ENCODE measurements around the gene VDAC2.
"Not testable (repeated sequence)": the region's sequence is repeated elsewhere in the genome, so short reads cannot be mapped to it uniquely, and the experiment has no call there.

Gene VDAC2

DNA sequence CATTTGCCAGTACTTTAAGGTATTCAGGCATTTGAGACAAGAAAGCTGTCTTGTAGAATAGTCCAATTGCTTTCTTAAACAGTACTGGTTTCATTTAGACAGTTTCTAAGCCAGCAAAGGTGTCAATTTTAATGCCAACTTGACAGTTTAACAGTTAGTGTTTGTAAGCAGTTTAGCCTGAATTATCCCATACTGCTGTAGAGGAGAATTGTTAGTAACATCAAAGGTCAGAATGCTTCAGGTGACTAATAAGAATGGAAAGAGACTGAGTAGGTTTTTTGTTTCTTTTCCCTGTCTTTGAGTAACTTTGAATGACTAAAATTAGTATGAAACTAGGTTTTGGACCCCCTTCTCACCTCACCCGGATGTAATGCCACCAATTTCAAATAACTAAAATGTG lies 29.5 kb upstream of the VDAC2 start:
- Histone ChIP-seq H3K27ac (ENCODE audit: low read depth, low read length) (no peak overlapping the region), H3K79me2 (ENCODE audit: control insufficient read depth, insufficient read depth, low read length, unreplicated experiment) (no peaks in the 10 kb centered on the region), H3K27me3 (ENCODE audit: insufficient read depth, low read length) (no peaks in the 10 kb centered on the region), H2AFZ (ENCODE audit: low read length, unreplicated experiment) (no peak overlapping the region), H3K4me3 (ENCODE audit: low read depth, low read length) (no peak overlapping the region), H3K4me1 (ENCODE audit: control insufficient read depth, insufficient read depth, low read length, unreplicated experiment) (no peaks in the 10 kb centered on the region), H3K36me3 (ENCODE audit: insufficient read depth, low read length) (no peaks in the 10 kb centered on the region)

DNA sequence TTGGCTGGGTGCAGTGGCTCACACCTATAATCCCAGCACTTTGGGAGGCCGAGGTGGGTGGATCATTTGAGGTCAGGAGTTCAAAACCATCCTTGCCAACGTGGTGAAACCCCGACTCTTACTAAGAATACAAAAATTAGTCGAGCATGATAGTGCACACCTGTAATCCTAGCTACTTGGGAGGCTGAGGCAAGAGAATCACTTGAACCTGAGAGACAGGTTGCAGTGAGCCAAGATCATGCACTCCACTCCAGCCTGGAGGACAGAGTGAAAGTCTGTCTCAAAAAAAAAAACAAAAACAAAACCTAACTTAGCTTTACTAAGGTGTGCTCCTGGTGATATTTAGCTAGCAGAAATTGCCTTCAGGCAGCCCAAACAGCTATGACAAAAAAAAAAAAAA lies 24.3 kb upstream of the VDAC2 start:
- Histone ChIP-seq H3K4me3 (ENCODE audit: low read depth, low read length) (no peak overlapping the region), H3K79me2 (ENCODE audit: control insufficient read depth, insufficient read depth, low read length, unreplicated experiment) (no peaks in the 10 kb centered on the region), H3K27ac (ENCODE audit: low read depth, low read length) (no peak overlapping the region), H3K27me3 (ENCODE audit: insufficient read depth, low read length) (no peaks in the 10 kb centered on the region), H3K36me3 (ENCODE audit: insufficient read depth, low read length) (no peaks in the 10 kb centered on the region), H2AFZ (ENCODE audit: low read length, unreplicated experiment) (no peak overlapping the region), H3K4me1 (ENCODE audit: control insufficient read depth, insufficient read depth, low read length, unreplicated experiment) (no peaks in the 10 kb centered on the region)

DNA sequence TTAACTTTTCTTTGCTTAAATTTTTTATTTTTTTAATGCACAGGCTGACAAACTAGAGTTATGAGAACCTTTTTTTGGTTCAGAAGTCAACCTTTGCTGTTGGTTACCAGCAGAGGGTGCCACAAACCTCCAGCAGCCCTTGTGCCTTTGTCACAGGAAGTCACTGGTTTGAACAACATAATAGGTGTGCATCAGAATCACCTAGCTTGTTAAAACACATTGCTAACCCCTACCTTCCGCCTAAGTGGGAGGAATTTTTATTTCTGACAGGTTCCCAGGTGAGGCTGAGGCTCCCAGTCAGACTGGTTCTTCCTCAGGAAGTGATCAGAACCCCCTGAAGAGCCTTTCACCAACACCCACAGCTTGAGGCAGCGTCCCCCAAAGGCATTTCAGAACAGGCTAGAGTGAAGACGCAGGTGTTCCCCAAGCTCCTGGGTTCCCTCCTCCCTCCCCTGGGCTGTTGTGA lies 22.6 kb upstream of the VDAC2 start:
- H3K4me3 ChIP-seq (ENCODE audit: low read depth, low read length): no peak overlapping the region
- H3K27ac ChIP-seq (ENCODE audit: low read depth, low read length): no peak overlapping the region
- H3K36me3 ChIP-seq (ENCODE audit: insufficient read depth, low read length): no peaks in the 10 kb centered on the region
- no peaks in the 10 kb centered on the region for H3K27me3 ChIP-seq (ENCODE audit: insufficient read depth, low read length)
- peaks cover 6% of the 10 kb centered on the region for H3K4me1 ChIP-seq (ENCODE audit: control insufficient read depth, insufficient read depth, low read length, unreplicated experiment)
- no peaks in the 10 kb centered on the region for H3K79me2 ChIP-seq (ENCODE audit: control insufficient read depth, insufficient read depth, low read length, unreplicated experiment)
- H2AFZ ChIP-seq (ENCODE audit: low read length, unreplicated experiment): no peak overlapping the region

DNA sequence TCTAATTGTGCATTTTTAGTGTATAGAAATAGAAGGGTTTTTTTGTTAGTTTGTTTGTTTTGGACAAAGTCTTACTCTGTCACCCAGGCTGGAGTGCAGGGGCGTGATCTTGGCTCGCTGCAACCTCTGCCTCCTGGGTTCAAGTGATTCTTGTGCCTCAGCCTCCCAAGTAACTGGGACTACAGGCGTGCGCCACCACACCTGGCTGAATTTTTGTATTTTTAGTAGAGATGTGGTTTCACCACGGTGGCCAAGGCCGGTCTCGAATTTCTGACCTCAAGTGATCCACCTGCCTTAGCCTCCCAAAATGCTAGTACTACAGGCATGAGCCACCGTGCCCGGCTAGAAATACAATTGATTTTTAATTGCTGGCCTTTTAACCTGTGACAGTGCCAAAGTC lies 22.1 kb upstream of the VDAC2 start:
- not testable (repeated sequence) for H3K79me2 ChIP-seq (ENCODE audit: control insufficient read depth, insufficient read depth, low read length, unreplicated experiment); H3K27ac ChIP-seq (ENCODE audit: low read depth, low read length); H3K36me3 ChIP-seq (ENCODE audit: insufficient read depth, low read length); H3K27me3 ChIP-seq (ENCODE audit: insufficient read depth, low read length); H3K4me3 ChIP-seq (ENCODE audit: low read depth, low read length); H3K4me1 ChIP-seq (ENCODE audit: control insufficient read depth, insufficient read depth, low read length, unreplicated experiment); H2AFZ ChIP-seq (ENCODE audit: low read length, unreplicated experiment)

DNA sequence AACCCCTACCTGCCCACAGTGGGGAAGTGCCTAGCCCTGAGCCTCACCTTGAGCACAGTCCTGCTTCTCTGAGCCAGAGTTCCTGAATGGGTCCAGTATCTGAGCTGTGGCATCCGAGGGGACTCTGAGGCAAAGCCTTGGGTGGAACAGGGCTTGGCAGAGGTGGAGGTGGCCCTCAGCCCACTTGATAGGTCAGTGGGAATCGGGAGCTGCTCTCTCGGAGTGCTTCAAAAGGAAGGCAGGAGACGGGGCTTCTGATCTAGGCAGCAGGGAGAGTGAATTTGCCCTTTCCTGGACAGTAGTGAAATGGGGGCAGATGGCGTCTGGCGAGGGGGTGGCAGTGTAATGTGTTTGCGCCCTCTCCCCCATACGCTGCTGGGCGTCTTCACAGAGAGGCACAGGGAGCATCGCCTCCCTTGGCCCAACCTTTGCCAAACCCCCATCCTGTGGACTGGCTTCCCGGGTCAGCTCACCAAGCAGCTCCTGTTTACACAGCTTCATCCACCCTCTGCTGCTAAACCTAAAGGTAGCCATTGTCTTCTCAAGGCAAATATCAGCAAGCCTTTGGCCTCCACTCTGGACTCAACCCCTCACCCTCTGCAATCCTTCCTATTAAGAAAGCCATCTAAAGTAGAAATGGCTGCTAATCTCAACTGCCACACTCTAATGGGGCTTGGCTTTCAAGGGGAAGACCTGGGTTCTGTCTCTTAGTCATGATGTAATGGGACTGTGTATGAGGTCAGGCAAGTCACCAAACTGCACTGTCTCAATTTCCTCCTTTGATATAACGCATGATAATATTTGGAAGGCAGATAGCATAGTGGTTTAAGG lies 21.1 kb upstream of the VDAC2 start:
- Histone ChIP-seq H2AFZ (ENCODE audit: low read length, unreplicated experiment) (no peak overlapping the region), H3K27me3 (ENCODE audit: insufficient read depth, low read length) (no peaks in the 10 kb centered on the region), H3K27ac (ENCODE audit: low read depth, low read length) (no peak overlapping the region), H3K4me3 (ENCODE audit: low read depth, low read length) (no peak overlapping the region), H3K79me2 (ENCODE audit: control insufficient read depth, insufficient read depth, low read length, unreplicated experiment) (no peaks in the 10 kb centered on the region), H3K4me1 (ENCODE audit: control insufficient read depth, insufficient read depth, low read length, unreplicated experiment) (peaks cover 6% of the 10 kb centered on the region), H3K36me3 (ENCODE audit: insufficient read depth, low read length) (no peaks in the 10 kb centered on the region)

DNA sequence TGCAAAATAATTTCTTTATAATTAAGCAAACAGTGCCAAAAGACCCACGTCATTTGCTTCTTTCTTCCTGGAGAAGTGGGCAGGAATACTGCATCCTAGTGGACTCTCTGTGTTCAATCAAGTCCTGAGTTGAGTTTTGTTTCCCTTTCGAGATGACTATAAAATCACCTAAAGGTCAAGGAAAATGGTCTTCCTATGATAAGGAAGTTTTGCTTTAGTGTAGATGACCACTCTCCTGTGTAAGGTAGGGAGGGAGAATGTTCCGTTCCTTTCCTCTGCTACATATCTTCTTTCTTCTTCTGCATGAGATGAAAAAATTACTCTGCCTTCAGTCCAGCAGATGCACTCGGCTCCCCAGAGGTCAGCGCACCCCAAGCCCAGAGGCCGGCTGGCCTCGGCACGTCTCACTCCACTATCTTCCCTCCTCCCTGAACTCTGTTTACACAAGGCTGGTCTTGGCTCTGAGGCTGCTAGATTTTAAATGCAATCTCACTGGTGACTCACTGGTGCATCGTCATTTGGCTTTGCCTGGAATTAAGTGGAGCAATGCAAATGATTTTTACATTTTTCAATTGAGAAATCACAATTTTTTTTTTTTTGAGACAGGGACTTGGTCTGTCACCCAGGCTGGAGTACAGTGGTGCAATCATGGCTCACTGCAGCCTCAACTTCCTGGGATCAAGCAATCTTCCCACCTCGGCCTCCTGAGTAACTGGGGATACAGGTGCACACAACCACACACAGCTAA lies 18.6 kb upstream of the VDAC2 start:
- Histone ChIP-seq H2AFZ (ENCODE audit: low read length, unreplicated experiment) (no peak overlapping the region), H3K27ac (ENCODE audit: low read depth, low read length) (peak overlapping the region; percentile 84)

DNA sequence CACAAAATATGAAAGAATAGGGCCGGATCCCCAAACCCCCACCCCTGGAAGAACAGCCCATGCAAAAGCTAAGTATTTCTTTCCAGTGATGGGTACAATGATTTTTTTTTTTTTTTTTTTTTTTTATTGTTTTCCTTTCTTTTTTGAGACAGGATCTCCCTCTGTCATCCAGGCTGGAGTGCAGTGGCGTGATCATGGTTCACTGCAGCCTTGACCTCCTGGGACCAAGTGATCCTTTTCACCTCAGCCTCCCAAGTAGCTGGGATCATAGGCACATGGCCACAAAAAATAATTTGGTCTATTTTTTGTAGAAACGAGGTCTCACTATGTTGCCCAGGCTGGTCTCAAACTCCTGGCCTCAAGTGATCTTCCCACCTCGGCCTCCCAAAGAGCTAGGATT lies 16.0 kb upstream of the VDAC2 start:
- H3K79me2 ChIP-seq (ENCODE audit: control insufficient read depth, insufficient read depth, low read length, unreplicated experiment); H3K36me3 ChIP-seq (ENCODE audit: insufficient read depth, low read length); H3K27me3 ChIP-seq (ENCODE audit: insufficient read depth, low read length); H3K4me3 ChIP-seq (ENCODE audit: low read depth, low read length); H3K27ac ChIP-seq (ENCODE audit: low read depth, low read length); H2AFZ ChIP-seq (ENCODE audit: low read length, unreplicated experiment): not testable (repeated sequence)
- peaks cover 16% of the 10 kb centered on the region for H3K4me1 ChIP-seq (ENCODE audit: control insufficient read depth, insufficient read depth, low read length, unreplicated experiment)

More for the DNA sequence above, 18.6 kb upstream of the VDAC2 start:
- Histone ChIP-seq H3K4me3 (ENCODE audit: low read depth, low read length) (peak overlapping the region; percentile 64), H3K27me3 (ENCODE audit: insufficient read depth, low read length) (no peaks in the 10 kb centered on the region), H3K36me3 (ENCODE audit: insufficient read depth, low read length) (no peaks in the 10 kb centered on the region), H3K79me2 (ENCODE audit: control insufficient read depth, insufficient read depth, low read length, unreplicated experiment) (no peaks in the 10 kb centered on the region), H3K4me1 (ENCODE audit: control insufficient read depth, insufficient read depth, low read length, unreplicated experiment) (peaks cover 16% of the 10 kb centered on the region)

DNA sequence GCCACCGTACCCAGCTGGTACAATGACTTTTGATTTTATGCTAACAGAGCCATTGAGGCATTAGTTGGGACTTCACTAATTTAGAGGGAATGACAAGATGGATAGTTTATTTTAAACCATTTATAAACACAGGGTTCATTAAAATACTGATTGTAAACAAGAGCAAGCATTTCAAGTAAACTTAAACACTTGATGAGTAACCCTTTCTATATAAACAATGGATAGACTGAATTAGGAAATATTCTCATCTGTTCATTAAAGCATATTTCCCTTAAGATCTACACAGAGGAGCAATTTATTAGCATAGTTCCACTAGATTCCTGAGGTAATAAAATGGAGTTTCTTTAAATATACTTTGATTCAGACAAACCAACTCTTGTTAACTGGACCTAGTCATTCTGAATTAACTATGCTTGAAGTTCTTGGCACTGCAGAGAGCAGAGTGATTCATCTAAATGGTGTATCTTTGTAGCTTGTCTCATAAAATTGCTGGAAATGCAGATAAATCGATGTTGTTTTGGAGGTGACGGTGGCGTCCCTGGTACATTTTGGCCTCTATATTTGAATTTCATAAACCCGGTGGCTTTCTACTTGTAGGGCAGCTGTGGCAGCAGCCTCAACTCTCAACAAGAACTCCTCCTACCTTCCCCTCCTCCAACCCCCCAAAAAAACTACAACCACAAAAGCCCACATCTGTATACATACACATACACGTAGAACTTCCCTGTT lies 15.4 kb upstream of the VDAC2 start:
- Histone ChIP-seq H3K36me3 (ENCODE audit: insufficient read depth, low read length) (no peaks in the 10 kb centered on the region), H2AFZ (ENCODE audit: low read length, unreplicated experiment) (no peak overlapping the region), H3K4me1 (ENCODE audit: control insufficient read depth, insufficient read depth, low read length, unreplicated experiment) (peaks cover 16% of the 10 kb centered on the region), H3K79me2 (ENCODE audit: control insufficient read depth, insufficient read depth, low read length, unreplicated experiment) (no peaks in the 10 kb centered on the region), H3K4me3 (ENCODE audit: low read depth, low read length) (no peak overlapping the region), H3K27ac (ENCODE audit: low read depth, low read length) (no peak overlapping the region), H3K27me3 (ENCODE audit: insufficient read depth, low read length) (no peaks in the 10 kb centered on the region)

DNA sequence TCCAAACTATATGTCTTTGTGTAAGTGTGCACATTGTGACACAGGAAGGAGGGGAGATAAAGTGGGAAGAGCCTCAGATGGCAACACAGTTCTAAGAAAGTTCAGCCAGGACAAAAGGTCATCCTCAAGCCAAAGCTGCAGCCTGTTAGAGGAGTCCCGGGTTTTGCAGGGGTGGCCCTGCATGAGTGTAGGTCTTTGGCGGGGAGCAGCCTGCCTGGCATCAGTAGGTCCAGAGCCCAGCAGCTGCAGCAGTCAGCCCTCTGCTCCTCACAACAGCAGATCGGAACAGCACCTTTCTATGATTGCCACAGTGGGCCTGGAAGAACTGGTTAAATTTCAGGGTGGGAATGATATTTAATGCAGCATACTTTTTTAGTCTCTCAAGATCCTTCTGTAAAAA lies 13.5 kb upstream of the VDAC2 start:
- no peaks in the 10 kb centered on the region for H3K27me3 ChIP-seq (ENCODE audit: insufficient read depth, low read length)
- no peak overlapping the region for H3K4me3 ChIP-seq (ENCODE audit: low read depth, low read length)
- no peaks in the 10 kb centered on the region for H3K79me2 ChIP-seq (ENCODE audit: control insufficient read depth, insufficient read depth, low read length, unreplicated experiment)
- H3K4me1 ChIP-seq (ENCODE audit: control insufficient read depth, insufficient read depth, low read length, unreplicated experiment): peaks cover 10% of the 10 kb centered on the region
- H3K27ac ChIP-seq (ENCODE audit: low read depth, low read length): no peak overlapping the region
- H3K36me3 ChIP-seq (ENCODE audit: insufficient read depth, low read length): no peaks in the 10 kb centered on the region
- H2AFZ ChIP-seq (ENCODE audit: low read length, unreplicated experiment): no peak overlapping the region

DNA sequence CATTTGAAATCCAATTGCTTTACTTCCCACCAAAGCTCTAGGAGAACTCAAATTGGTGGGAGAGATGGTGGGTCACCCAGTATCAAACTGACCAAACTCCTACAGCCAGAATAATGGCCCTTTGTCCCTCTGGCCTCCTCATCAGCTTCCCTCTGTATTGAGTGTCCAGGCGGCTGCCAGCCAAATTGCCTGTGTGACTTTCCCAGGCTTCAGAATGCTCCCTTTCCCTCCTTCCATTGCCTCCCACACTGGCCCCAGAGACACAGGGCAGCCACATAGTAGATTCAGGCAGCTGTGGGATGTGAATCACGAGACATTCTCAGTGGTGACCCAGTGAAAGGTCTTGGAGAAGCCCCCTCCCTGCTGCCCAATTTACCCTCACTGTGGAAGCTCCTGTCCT lies 12.7 kb upstream of the VDAC2 start:
- Histone ChIP-seq H3K79me2 (ENCODE audit: control insufficient read depth, insufficient read depth, low read length, unreplicated experiment) (no peaks in the 10 kb centered on the region), H3K4me1 (ENCODE audit: control insufficient read depth, insufficient read depth, low read length, unreplicated experiment) (peaks cover 18% of the 10 kb centered on the region), H3K4me3 (ENCODE audit: low read depth, low read length) (no peak overlapping the region), H3K27ac (ENCODE audit: low read depth, low read length) (no peak overlapping the region), H3K36me3 (ENCODE audit: insufficient read depth, low read length) (no peaks in the 10 kb centered on the region), H3K27me3 (ENCODE audit: insufficient read depth, low read length) (no peaks in the 10 kb centered on the region), H2AFZ (ENCODE audit: low read length, unreplicated experiment) (no peak overlapping the region)

Data from ACC112 (cell line).